ENCODE results near the gene PSMB5.

DNA sequence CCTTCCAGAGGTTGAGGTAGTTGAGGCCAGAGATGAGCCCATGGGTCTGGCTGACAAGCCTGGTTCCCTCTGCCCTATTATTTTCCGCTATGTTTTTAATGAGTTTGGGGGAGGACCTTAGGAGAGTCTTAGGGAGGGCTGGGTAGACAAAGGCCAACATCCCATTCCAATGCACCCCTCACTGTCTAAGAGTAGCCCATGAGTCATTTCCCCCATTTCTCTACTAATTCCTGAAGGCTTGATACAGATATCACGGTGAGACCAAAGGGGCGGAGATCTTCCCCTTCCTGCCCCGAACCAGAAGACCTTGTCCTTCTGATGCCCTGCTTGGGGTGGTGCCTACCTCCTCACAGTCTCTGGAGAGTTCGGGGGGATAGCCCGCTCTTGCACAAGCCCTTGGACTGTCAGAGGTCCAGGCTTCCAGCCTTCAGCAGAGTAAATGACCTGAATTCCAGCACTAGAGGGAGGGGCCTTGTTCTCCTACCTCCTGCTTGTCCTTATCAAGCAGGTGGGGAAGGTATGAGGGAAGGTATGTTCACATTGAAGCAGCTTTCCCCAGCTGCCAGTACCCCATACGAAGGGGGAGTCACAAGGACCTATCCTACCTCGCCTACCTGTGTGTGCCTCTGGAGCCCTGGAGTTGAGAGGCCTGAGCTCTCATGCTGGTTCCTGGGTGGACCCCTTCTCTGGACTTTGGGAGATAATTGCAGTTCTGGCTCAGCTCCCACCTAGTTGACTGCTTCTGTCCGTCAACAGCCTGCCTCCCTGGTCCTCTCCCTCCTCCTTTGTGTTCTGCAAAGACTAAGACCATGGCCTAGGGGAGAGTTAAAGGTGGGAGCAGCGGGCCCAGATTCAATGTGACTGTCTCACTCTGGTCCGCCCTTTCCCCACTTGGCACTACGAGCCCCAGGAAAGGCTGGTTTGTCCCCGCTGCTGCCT is 11.0 kb upstream of the PSMB5 start:
- TF ChIP-seq, protein P1, sequence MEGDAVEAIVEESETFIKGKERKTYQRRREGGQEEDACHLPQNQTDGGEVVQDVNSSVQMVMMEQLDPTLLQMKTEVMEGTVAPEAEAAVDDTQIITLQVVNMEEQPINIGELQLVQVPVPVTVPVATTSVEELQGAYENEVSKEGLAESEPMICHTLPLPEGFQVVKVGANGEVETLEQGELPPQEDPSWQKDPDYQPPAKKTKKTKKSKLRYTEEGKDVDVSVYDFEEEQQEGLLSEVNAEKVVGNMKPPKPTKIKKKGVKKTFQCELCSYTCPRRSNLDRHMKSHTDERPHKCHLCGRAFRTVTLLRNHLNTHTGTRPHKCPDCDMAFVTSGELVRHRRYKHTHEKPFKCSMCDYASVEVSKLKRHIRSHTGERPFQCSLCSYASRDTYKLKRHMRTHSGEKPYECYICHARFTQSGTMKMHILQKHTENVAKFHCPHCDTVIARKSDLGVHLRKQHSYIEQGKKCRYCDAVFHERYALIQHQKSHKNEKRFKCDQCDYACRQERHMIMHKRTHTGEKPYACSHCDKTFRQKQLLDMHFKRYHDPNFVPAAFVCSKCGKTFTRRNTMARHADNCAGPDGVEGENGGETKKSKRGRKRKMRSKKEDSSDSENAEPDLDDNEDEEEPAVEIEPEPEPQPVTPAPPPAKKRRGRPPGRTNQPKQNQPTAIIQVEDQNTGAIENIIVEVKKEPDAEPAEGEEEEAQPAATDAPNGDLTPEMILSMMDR (conservative IDR thresholded peaks at IDR 0.05 in 1 of 2, IDR thresholded peaks at IDR 0.05 in 1 of 2; ENCODE audit: extremely low read depth in 1 of 2, insufficient read depth in 1 of 2, low read depth in 1 of 2, low read length in 2 of 2), result no peak
- no peak for TF ChIP-seq EZH2 (IDR thresholded peaks at IDR 0.05; ENCODE audit: borderline replicate concordance, low read length)
